SK-N-SH treated with all-trans-retinoic acid at 6 μM for 48 hours (cell line): ENCODE measurements around the gene ZNF547.

Experiments used
- ATAC-seq: fragments of 200-7000 bp; cut with Tn5 transposase; 3 replicates; pipeline ENCODE4 v1.9.1; 2020; ENCODE audit warnings: mild to moderate bottlenecking, moderate library complexity
- ARNTL ChIP-seq: fragments of 450-650 bp; formaldehyde crosslinking; IDR thresholded peaks from 2 replicates; pipeline ENCODE4 v1.5.0; 2020; ENCODE audit warnings: low read depth, mild to moderate bottlenecking, moderate library complexity, borderline replicate concordance
- CREB5 ChIP-seq: fragments of 250-450 bp; sonication (Bioruptor Pico); IDR thresholded peaks from 2 replicates; pipeline ENCODE4 v1.5.1; 2020; ENCODE audit warnings: low read depth, mild to moderate bottlenecking, moderate library complexity
- CSDC2 ChIP-seq: fragments of 250-450 bp; sonication (Bioruptor Pico); IDR thresholded peaks from 2 replicates; pipeline ENCODE4 v1.5.0; 2020; ENCODE audit warnings: mild to moderate bottlenecking, moderate library complexity
- GLIS3 ChIP-seq: fragments of 250-450 bp; sonication (Bioruptor Pico); IDR thresholded peaks from 2 replicates; pipeline ENCODE4 v1.5.0; 2020; ENCODE audit warnings: mild to moderate bottlenecking, moderate library complexity
- OSR1 ChIP-seq: fragments of 250-450 bp; sonication (Bioruptor Pico); IDR thresholded peaks from 2 replicates; pipeline ENCODE4 v1.8.0; 2022; ENCODE audit warnings: moderate library complexity, mild to moderate bottlenecking, inconsistent platforms
- POU6F1 ChIP-seq: fragments of 250-450 bp; sonication (Bioruptor Pico); IDR thresholded peaks from 2 replicates; pipeline ENCODE4 v1.8.0; 2021; ENCODE audit warnings: low read depth, mild to moderate bottlenecking, moderate library complexity, borderline replicate concordance
- PPARA ChIP-seq: fragments of 250-450 bp; sonication (Bioruptor Pico); IDR thresholded peaks from 2 replicates; pipeline ENCODE4 v1.5.0; 2020; ENCODE audit warnings: mild to moderate bottlenecking, borderline replicate concordance
- RARB ChIP-seq: fragments of 250-450 bp; sonication (Bioruptor Pico); IDR thresholded peaks from 2 replicates; pipeline ENCODE4 v1.8.0; 2021; ENCODE audit warnings: mild to moderate bottlenecking, moderate library complexity
- TCF4 ChIP-seq: fragments of 250-450 bp; sonication (Bioruptor Pico); IDR thresholded peaks from 2 replicates; pipeline ENCODE4 v1.8.0; 2021; ENCODE audit warnings: mild to moderate bottlenecking, moderate library complexity, borderline replicate concordance
- ZC3H10 ChIP-seq: fragments of 250-450 bp; sonication (Bioruptor Pico); IDR thresholded peaks from 2 replicates; pipeline ENCODE4 v1.5.1; 2021; ENCODE audit warnings: mild to moderate bottlenecking, moderate library complexity
- ZFP3 ChIP-seq: fragments of 250-450 bp; sonication (Bioruptor Pico); IDR thresholded peaks from 2 replicates; pipeline ENCODE4 v1.5.0; 2020; ENCODE audit warnings: mild to moderate bottlenecking, moderate library complexity
- ZFP30 ChIP-seq: fragments of 450-650 bp; formaldehyde crosslinking; IDR thresholded peaks from 2 replicates; pipeline ENCODE4 v1.5.0; 2022; ENCODE audit warnings: mild to moderate bottlenecking, moderate library complexity
- ZNF70 ChIP-seq: fragments of 450-650 bp; formaldehyde crosslinking; IDR thresholded peaks from 2 replicates; pipeline ENCODE4 v1.5.0; 2020; ENCODE audit warnings: mild to moderate bottlenecking, moderate library complexity

ZNF547 gene

GRCh38 chr19:57410877-57411671, 47.7 kb downstream of the ZNF547 start, which contains the start of gene ZNF17:
ZNF17 (plus strand) TSS chr19:57411161; CDS start chr19:57413616, 2,455 bp downstream.
- ATAC-seq, result peak; percentile 100
- TF ChIP-seq CREB5 (CRISPR knock-in tag) (no peak), CSDC2 (CRISPR knock-in tag) (no peak), TCF4 (CRISPR knock-in tag) (no peak), GLIS3 (CRISPR knock-in tag) (no peak), PPARA (CRISPR knock-in tag) (no peak), ARNTL (no peak), POU6F1 (CRISPR knock-in tag) (no peak), ZFP30 (CRISPR knock-in tag) (no peak)

GRCh38 chr19:57419439-57419838, 56.1 kb downstream of the ZNF547 start:
- TF ChIP-seq ZNF70 (CRISPR knock-in tag), result no peak
- ATAC-seq, result no peak

GRCh38 chr19:57421037-57421436, 57.7 kb downstream of the ZNF547 start:
- ATAC-seq, result no peak
- TF ChIP-seq ZC3H10 (no peak), OSR1 (CRISPR knock-in tag) (no peak), RARB (CRISPR knock-in tag) (no peak), ZNF70 (CRISPR knock-in tag) (no peak), TCF4 (CRISPR knock-in tag) (no peak), ZFP3 (CRISPR knock-in tag) (no peak)
